GM12875 (cell line): ENCODE results near the gene HCRTR1.

Experiments used
- H3K4me3 ChIP-seq: one replicate; pipeline ENCODE4 v1.5.1; 2011; ENCODE audit warnings: low read depth, low read length, control low read depth
- TF ChIP-seq, protein P1 (sequence below): IDR thresholded peaks from 2 replicates; pipeline ENCODE4 v1.5.1; 2011; ENCODE audit warnings: low read depth, mild to moderate bottlenecking, control low read depth, inconsistent platforms, low read length, moderate library complexity, borderline replicate concordance; ENCODE audit not compliant: insufficient read depth

The HCRTR1 gene

DNA sequence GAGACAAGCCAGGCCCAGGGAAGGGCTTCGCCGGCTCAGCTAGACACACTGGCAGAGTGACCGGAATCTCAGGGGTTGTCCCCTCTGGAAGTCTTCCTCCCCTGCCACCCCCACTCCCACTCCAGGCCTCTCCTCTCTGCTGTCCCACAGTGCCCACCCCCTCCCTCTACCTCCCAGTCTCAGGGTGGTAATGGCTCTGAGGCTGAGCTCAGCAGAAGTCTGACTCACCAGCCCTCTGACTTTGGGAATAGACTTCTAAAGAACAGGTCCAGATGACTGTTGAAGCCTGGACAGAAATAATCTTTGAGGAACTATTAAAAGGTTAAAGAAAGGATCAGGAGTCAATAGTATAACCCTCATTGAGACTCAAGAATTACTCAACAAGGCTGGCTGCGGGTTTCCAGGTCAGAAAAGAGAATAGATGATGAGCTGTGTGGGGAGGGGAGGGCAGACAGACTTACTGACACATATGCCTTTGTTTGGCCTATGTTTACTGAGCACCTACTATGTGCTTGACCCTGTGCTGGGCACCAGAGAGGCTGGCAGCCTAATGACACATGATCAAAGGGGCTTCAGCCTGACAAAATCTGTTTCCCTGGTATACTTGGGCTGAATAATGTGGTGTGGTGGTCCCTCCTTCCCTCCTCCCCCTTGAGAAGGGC lies 8.2 kb downstream of the HCRTR1 start:
- H3K4me3 ChIP-seq = no peak overlapping the region
- TF ChIP-seq, protein P1, sequence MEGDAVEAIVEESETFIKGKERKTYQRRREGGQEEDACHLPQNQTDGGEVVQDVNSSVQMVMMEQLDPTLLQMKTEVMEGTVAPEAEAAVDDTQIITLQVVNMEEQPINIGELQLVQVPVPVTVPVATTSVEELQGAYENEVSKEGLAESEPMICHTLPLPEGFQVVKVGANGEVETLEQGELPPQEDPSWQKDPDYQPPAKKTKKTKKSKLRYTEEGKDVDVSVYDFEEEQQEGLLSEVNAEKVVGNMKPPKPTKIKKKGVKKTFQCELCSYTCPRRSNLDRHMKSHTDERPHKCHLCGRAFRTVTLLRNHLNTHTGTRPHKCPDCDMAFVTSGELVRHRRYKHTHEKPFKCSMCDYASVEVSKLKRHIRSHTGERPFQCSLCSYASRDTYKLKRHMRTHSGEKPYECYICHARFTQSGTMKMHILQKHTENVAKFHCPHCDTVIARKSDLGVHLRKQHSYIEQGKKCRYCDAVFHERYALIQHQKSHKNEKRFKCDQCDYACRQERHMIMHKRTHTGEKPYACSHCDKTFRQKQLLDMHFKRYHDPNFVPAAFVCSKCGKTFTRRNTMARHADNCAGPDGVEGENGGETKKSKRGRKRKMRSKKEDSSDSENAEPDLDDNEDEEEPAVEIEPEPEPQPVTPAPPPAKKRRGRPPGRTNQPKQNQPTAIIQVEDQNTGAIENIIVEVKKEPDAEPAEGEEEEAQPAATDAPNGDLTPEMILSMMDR = no peak

DNA sequence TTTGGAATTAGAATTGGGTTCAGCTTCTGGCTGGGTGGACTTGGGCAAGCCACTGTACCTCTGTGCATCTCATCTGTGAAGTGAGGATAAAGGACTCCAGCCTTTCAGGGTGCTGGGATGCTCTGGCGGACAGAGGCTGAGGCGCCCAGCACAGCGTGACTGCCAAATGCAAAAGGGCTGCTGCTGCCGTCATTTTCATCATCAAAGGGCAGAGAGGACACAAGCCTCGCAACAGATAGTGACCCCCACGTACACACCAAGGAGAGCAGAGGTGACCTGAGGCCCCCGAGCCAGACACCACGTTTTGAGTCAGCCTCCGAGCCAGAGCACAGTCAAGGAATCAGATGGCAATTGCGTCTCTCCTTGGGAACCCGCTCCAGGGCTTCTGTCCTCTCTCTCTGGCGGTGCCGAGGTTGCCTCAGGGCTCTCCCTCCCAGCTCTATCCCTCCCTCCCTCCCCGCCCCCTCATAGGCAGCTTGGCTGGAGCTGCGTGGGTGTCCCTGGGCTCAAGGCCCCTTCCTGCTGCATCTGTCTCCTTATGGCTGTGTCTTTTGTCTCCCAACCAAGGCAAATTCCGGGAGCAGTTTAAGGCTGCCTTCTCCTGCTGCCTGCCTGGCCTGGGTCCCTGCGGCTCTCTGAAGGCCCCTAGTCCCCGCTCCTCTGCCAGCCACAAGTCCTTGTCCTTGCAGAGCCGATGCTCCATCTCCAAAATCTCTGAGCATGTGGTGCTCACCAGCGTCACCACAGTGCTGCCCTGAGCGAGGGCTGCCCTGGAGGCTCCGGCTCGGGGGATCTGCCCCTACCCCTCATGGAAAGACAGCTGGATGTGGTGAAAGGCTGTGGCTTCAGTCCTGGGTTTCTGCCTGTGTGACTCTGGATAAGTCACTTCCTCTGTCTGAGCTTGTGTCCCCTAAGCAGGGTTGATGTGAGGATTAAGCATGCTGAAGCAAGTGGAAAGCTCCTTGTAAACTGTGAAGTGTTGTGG lies 9.0 kb downstream of the HCRTR1 start:
- no peak overlapping the region for H3K4me3 ChIP-seq
- TF ChIP-seq, protein P1 = no peak

DNA sequence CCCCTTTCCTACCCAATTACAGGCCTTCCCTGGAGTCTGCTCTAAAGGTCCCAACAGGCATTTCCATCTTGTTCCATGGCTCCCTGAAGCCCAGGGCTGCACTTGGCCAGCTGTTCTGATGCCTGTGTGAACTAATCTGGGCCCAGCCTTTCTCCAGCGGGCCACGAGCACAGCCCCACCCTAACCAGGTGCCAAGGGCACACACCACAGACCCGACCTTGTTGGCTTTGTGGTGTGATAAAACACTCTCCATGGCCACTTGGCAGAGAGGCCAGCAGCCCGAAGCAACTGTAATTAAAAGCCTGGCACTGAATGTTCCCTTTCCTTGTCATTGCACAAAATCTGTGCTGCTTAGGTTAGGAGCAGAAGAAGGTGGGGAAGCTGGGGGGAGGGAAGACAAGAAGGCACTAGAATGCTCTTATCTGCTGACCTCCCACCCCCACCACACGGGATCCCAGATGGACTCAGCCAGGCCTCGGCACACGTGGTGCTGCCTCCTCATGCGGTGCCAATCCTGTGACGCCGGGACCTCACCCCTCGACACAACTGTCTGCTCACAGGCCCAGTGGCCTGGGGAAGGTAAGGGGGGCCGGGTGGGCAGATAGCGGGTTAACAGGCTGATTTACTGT lies 9.9 kb downstream of the HCRTR1 start:
- TF ChIP-seq, protein P1 = no peak

DNA sequence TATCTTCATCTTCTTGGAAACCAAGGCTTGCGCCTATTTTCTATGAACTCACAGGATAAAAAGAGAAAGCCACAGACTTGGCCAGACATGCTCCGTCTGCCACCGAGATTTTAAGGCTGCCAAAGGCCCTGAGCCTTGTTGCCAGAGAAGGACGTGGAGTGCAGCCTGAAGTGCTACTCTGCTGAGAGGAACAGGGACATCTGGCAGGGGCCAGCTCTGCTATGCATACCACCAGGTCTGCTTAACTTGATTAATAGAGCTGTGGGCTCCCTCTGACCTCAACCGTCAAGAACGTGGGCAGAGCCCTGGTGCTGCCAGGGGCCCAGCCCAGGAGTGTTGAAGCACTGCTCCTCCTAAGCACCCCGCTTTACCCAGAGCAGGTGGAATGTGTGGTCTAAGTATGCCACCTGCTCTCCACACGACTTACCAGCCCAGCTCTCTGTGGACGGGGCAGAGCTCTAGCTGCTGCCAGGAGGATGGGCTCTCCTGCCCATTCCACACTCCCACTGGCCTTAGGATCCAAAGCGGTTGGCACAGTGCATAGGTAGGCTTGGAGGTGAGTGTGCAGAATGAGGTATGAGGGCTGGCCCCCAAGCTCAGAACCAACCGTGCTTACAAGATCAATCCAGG lies 10.6 kb downstream of the HCRTR1 start:
- TF ChIP-seq, protein P1 = no peak
- H3K4me3 ChIP-seq = no peak overlapping the region

More for the DNA sequence above, 9.9 kb downstream of the HCRTR1 start:
- no peak overlapping the region for H3K4me3 ChIP-seq

DNA sequence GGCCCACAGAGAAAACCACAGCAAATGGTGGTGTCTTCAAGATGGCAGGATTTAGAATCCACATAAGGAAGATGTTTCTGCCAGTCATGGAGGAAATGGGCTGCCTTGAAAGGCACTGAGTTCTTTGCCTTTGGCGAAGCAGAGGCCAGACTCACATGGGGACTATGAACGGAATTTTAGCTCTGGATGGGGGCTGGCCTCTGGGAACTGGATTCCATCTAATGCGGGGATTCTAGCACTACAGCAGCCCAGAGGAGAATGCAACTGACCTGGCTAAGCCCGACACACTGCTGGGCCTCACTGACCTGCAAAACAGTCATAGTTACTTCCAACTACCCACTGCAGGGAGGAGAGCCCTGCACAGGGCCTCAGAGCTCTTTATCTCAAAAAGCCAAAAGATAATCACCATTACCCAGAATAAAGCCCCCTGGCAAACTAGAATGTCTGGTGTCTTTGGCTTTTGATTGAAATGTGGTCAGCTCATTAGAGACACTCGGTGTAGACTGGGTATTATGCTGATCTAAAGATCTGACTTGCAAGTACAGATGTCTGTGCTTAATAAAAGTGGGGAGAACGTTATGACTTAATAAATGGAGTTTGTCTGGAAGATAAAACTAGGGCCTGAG lies 11.6 kb downstream of the HCRTR1 start:
- H3K4me3 ChIP-seq = no peak overlapping the region
- TF ChIP-seq, protein P1 = no peak

DNA sequence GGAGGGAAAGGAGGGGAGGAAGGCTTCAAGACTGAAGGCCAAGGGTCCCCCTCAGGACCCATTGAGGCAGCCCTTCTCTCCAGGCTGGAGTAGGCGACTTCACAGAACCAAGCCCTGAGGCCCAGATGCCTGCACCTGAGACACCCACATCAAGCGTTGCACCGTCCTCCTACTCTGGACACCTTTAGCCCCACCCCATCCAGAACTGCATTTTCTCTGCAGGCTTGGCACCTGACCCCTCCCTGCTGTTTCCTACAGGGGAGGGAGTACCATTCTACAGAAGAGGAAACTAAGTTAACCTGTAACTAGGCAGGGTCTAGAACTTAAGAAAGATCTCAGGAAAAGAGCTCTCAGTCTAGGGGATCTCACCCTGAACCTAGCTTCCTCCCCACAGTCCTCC lies 15.2 kb downstream of the HCRTR1 start:
- TF ChIP-seq, protein P1 = no peak
- H3K4me3 ChIP-seq = no peak overlapping the region
